ENCODE data around the gene CNPY2. TPM values are rescaled to one million over a fixed set of nuclear protein-coding genes. Genes with fewer than 3 reads are reported as not detected.
"Not testable (repeated sequence)": the region's sequence is repeated elsewhere in the genome, so short reads cannot be mapped to it uniquely, and the experiment has no call there.

Gene CNPY2
- total RNA-seq, 2 experiments from 2014 or later, result 133 to 142 TPM

- Mint-ChIP-seq H3K4me1 (peaks cover 45% of the 10 kb centered on the region), H3K27ac (peak within 1 kb of the TSS; percentile 96), H3K36me3 (peaks cover 25% of the 10 kb centered on the region), H3K4me3 (peak within 1 kb of the TSS; percentile 87), H3K9me3 (no peaks in the 10 kb centered on the region), H3K27me3 (peaks cover 4% of the 10 kb centered on the region)
- peak; percentile 90 for DNase-seq
These were observed 22.7 kb upstream of the CNPY2 start, which contains the start of gene IL23A for GRCh38 chr12:56338308-56339157. Gene IL23A (plus strand): TSS chr12:56338884. CDS start chr12:56339045, 161 bp downstream.

- Mint-ChIP-seq H3K9me3 (no peaks in the 10 kb centered on the region), H3K4me3 (peak overlapping the region; percentile 42), H3K36me3 (peaks cover 21% of the 10 kb centered on the region), H3K27me3 (peaks cover 4% of the 10 kb centered on the region), H3K27ac (peak overlapping the region; percentile 96), H3K4me1 (peaks cover 48% of the 10 kb centered on the region)
- no peak for DNase-seq
These were observed 22.0 kb upstream of the CNPY2 start for GRCh38 chr12:56337753-56338251.

DNA sequence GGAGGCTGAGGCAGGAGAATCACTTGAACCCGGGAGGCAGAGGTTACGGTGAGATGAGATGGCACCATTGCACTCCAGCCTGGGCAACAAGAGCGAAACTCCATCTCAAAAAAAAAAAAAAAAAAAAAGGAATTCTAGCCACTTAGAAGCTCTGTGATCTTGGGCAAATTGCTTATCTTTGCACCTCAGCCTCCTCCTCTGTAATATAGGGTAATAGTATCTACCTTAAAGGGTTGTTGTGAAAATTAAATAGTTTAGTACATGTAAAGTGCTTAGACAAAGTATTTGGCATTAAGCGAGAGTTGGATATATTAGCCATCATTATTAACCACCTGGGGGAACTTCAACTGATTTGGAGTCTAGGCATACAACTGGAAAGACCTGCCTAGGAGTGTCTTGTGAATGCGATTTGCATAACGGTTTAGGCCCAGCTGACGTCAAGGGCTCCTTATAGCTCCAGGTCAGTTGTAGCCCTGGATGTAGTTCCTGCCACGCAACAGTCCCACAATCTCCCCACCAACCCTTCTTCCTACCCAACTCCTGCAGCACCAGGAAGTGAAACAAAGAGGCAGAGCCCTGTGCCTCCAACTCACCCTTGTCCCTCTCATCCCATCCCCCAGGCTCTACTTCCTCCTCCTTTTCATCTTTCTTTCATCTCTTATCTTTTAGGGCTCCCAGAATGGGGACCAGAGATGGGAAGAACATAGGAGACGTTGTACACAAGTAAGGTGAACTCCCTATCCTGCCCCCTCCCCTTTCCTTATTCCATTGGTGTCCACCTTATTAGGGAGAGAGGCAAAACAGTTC, 20.8 kb upstream of the CNPY2 start:
- no peak overlapping the region for H3K4me3 Mint-ChIP-seq
- H3K36me3 Mint-ChIP-seq, result peaks cover 20% of the 10 kb centered on the region
- H3K27me3 Mint-ChIP-seq, result peaks cover 4% of the 10 kb centered on the region

DNA sequence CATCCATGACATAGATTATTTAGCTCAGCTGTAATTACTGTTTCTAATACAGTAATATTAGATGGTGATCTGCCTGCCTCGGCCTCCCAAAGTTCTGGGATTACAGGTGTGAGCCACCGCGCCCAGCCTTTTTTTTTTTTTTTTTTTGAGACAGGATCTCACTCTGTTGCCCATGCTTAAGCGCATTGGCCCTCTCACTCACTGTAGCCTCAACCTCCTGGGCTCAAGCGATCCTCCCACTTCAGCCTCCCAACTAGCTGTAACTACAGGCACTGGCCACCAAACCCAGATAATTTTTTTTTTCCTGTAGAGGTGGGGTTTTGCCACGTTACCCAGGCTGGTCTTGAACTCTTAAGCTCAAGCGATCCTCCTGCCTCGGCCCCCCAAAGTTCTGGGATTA, 19.7 kb upstream of the CNPY2 start:
- H3K27ac Mint-ChIP-seq, DNase-seq, H3K4me3 Mint-ChIP-seq, H3K9me3 Mint-ChIP-seq, H3K27me3 Mint-ChIP-seq: not testable (repeated sequence)
- Mint-ChIP-seq H3K36me3 (peaks cover 17% of the 10 kb centered on the region), H3K4me1 (peaks cover 50% of the 10 kb centered on the region)

More for the DNA sequence above, 20.8 kb upstream of the CNPY2 start:
- peak overlapping the region; percentile 96 for H3K27ac Mint-ChIP-seq
- H3K4me1 Mint-ChIP-seq, result peaks cover 54% of the 10 kb centered on the region
- no peak for DNase-seq
- H3K9me3 Mint-ChIP-seq, result no peaks in the 10 kb centered on the region

DNA sequence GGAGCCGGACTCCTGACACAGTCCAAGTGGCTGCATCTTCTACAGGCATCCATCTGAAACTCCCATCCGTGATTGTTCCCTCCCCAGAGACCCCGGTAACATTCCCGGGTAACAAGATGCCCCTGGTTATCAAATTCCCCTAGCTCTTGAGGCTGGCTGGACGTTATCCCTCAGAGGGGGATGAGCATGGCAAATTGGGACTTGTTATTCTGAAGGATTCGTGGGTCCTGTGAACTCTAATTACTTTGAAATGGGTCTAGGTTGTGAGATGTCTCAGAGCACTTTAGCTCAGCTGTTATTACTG, 18.7 kb upstream of the CNPY2 start:
- no peak for DNase-seq
- Mint-ChIP-seq H3K27ac (peak overlapping the region; percentile 100), H3K4me1 (peaks cover 44% of the 10 kb centered on the region), H3K4me3 (peak overlapping the region; percentile 90), H3K9me3 (no peaks in the 10 kb centered on the region), H3K27me3 (peaks cover 4% of the 10 kb centered on the region), H3K36me3 (peaks cover 12% of the 10 kb centered on the region)

GRCh38 chr12:56333679-56334489, 18.1 kb upstream of the CNPY2 start, which contains the start of gene PAN2:
Gene PAN2 (minus strand): TSS chr12:56334000. CDS start chr12:56333094, 906 bp downstream.
- peaks cover 39% of the 10 kb centered on the region for H3K4me1 Mint-ChIP-seq
- H3K27me3 Mint-ChIP-seq, result peaks cover 4% of the 10 kb centered on the region
- H3K4me3 Mint-ChIP-seq, result peak within 1 kb of the TSS; percentile 90
- peaks cover 7% of the 10 kb centered on the region for H3K36me3 Mint-ChIP-seq
- peak; percentile 93 for DNase-seq
- no peaks in the 10 kb centered on the region for H3K9me3 Mint-ChIP-seq
- peak within 1 kb of the TSS; percentile 100 for H3K27ac Mint-ChIP-seq

DNA sequence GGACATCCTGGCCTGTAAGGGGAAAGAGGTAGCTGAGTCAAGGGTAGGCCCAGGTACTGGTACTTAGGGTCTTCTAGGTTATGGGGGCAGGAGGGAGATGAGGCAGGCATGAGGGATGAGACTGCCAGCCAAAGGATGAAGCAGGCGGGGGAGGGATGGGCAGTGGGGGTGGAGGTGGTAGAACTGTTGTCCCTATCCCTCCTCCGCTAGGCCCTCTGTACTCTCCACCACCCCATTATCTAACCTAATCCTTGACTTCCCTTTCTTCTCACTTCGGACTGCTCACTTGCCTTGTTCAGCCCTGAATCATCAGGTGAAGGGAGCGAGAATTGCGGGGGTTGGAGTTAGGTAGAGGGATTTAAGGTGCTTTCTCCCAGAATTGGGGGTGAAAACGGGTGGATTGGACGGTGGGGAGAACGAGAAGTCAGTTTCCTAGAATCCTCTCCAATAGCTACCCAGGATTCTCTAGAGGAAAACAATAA, 17.4 kb upstream of the CNPY2 start:
- peaks cover 34% of the 10 kb centered on the region for H3K4me1 Mint-ChIP-seq
- H3K36me3 Mint-ChIP-seq, result peaks cover 5% of the 10 kb centered on the region
- no peak for DNase-seq
- H3K9me3 Mint-ChIP-seq, result no peaks in the 10 kb centered on the region
- peak overlapping the region; percentile 100 for H3K27ac Mint-ChIP-seq
- peaks cover 4% of the 10 kb centered on the region for H3K27me3 Mint-ChIP-seq
- H3K4me3 Mint-ChIP-seq, result peak overlapping the region; percentile 90

GRCh38 chr12:56332512-56333196, 16.9 kb upstream of the CNPY2 start:
- peaks cover 4% of the 10 kb centered on the region for H3K27me3 Mint-ChIP-seq

GRCh38 chr12:56330936-56331490, 15.2 kb upstream of the CNPY2 start:
- no peak overlapping the region for H3K27ac Mint-ChIP-seq
- DNase-seq, result no peak
- H3K36me3 Mint-ChIP-seq, result peaks cover 4% of the 10 kb centered on the region
- H3K9me3 Mint-ChIP-seq, result no peaks in the 10 kb centered on the region
- peaks cover 4% of the 10 kb centered on the region for H3K27me3 Mint-ChIP-seq
- H3K4me1 Mint-ChIP-seq, result peaks cover 17% of the 10 kb centered on the region
- H3K4me3 Mint-ChIP-seq, result no peak overlapping the region

More at GRCh38 chr12:56332512-56333196, 16.9 kb upstream of the CNPY2 start:
- no peak for DNase-seq
- peak overlapping the region; percentile 90 for H3K4me3 Mint-ChIP-seq
- H3K4me1 Mint-ChIP-seq, result peaks cover 28% of the 10 kb centered on the region
- H3K27ac Mint-ChIP-seq, result peak overlapping the region; percentile 100
- H3K9me3 Mint-ChIP-seq, result no peaks in the 10 kb centered on the region
- H3K36me3 Mint-ChIP-seq, result peaks cover 4% of the 10 kb centered on the region

GRCh38 chr12:56326533-56326932, 10.7 kb upstream of the CNPY2 start:
- Mint-ChIP-seq H3K27ac (no peak overlapping the region), H3K27me3 (no peaks in the 10 kb centered on the region), H3K4me1 (peaks cover 3% of the 10 kb centered on the region)

DNA sequence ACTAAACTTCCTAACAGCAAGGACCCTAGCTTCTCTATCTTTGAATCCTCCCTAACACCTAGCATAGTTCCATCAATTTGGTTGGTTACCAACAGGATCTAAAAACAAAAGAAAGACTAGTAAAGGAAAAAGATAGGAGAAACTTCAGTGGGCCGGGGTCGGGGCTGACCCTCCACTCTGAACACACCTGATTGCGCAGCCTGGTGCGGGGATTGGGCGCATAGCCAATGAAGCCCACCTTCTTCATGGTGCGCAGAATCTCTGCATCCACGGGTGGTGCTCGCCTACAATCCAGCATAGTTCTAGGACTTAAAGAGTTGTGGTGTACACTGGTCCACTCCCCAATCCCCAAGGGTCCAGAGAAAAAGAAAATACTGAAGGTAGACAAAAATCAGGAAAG, 10.3 kb upstream of the CNPY2 start:
- Mint-ChIP-seq H3K27ac (no peak overlapping the region), H3K9me3 (no peaks in the 10 kb centered on the region), H3K27me3 (no peaks in the 10 kb centered on the region), H3K4me1 (peaks cover under 1% of the 10 kb centered on the region), H3K4me3 (no peak overlapping the region), H3K36me3 (peaks cover 1% of the 10 kb centered on the region)
- DNase-seq, result no peak

More at GRCh38 chr12:56326533-56326932, 10.7 kb upstream of the CNPY2 start:
- Mint-ChIP-seq H3K4me3 (no peak overlapping the region), H3K36me3 (peaks cover 1% of the 10 kb centered on the region), H3K9me3 (no peaks in the 10 kb centered on the region)
- DNase-seq, result no peak

- Mint-ChIP-seq H3K9me3 (no peaks in the 10 kb centered on the region), H3K4me3 (no peak overlapping the region), H3K36me3 (peaks cover 3% of the 10 kb centered on the region), H3K4me1 (no peaks in the 10 kb centered on the region), H3K27ac (no peak overlapping the region), H3K27me3 (no peaks in the 10 kb centered on the region)
- DNase-seq, result no peak
These were observed 8.4 kb upstream of the CNPY2 start for GRCh38 chr12:56324206-56324605.

GRCh38 chr12:56321610-56322009, 5.8 kb upstream of the CNPY2 start:
- not testable (repeated sequence) for H3K9me3 Mint-ChIP-seq, H3K27ac Mint-ChIP-seq, H3K27me3 Mint-ChIP-seq, H3K36me3 Mint-ChIP-seq, DNase-seq, H3K4me3 Mint-ChIP-seq, H3K4me1 Mint-ChIP-seq

DNA sequence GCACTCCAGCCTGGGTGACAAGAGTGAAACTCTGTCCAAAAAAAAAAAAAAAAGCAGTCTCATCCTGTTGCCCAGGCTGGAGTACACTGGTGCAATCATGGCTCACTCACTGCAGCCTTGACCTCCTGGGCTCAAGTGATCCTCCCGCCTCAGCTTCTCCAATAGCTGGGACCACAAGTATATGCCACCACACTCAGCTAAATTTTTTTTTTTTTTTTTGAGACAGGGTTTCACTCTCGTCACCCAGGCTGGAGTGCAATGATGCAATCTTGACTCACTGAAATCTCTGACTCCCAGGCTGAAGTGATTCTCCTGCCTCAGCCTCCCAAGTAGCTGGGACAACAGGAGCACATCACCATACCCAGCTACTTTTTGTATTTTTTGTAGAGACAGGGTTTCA, 5.2 kb upstream of the CNPY2 start:
- DNase-seq, result no peak
- Mint-ChIP-seq H3K4me3 (no peak overlapping the region), H3K27me3 (no peaks in the 10 kb centered on the region), H3K27ac (no peak overlapping the region), H3K9me3 (no peaks in the 10 kb centered on the region), H3K36me3 (peaks cover 6% of the 10 kb centered on the region), H3K4me1 (peaks cover 7% of the 10 kb centered on the region)
